ENCODE data around the gene DNAJC16.

- no peak for TF ChIP-seq POLR2A (IDR thresholded peaks at IDR 0.05)
- no peak for TF ChIP-seq CTCF (IDR thresholded peaks at IDR 0.05)
Observed at GRCh38 chr1:15579683-15580047, 53.0 kb downstream of the DNAJC16 start.

Measured in Peyer's patch (tissue), 4 donors.